HG02623 (cell line): ENCODE measurements around the gene ADAM8.

Experiments used
- ATAC-seq: cut with Tn5 transposase; IDR thresholded peaks from one replicate; pipeline ENCODE4 v1.9.1; 2021; ENCODE audit warnings: moderate library complexity; ENCODE audit not compliant: unreplicated experiment

The ADAM8 gene

GRCh38 chr10:133214468-133215410, 61.9 kb downstream of the ADAM8 start:
- ATAC-seq, result no peak

- ATAC-seq, result no peak
These were observed 62.8 kb downstream of the ADAM8 start for GRCh38 chr10:133213641-133214467.

- ATAC-seq, result no peak
These were observed 63.7 kb downstream of the ADAM8 start for GRCh38 chr10:133212853-133213494.
